Fibroblast of lung (primary cell): ENCODE results near the gene PCSK6.

Source experiments
- CTCF ChIP-seq, 2 donors: IDR thresholded peaks in 1 of 2; conservative IDR thresholded peaks in 1 of 2; 1 replicate in 1 of 2; 2 replicates in 1 of 2; pipeline ENCODE4 v1.5.1; 2011 to 2012; ENCODE audit warnings: low read length in 2 of 2, control low read depth in 1 of 2, inconsistent platforms in 1 of 2, low read depth in 1 of 2, mild to moderate bottlenecking in 1 of 2
- EZH2 ChIP-seq: IDR thresholded peaks from 2 replicates; pipeline ENCODE4 v1.5.1; 2012; ENCODE audit warnings: low read length, control low read depth, mild to moderate bottlenecking; ENCODE audit errors: missing control alignments

- no peak for TF ChIP-seq CTCF (conservative IDR thresholded peaks at IDR 0.05 in 1 of 2, IDR thresholded peaks at IDR 0.05 in 1 of 2; ENCODE audit: low read depth in 1 of 2, low read length in 2 of 2)
- TF ChIP-seq EZH2 = no peak
Observed at GRCh38 chr15:101429646-101430045, 59.9 kb downstream of the PCSK6 start.
